Uterus (tissue), 4 donors: Measurements from ENCODE around the gene SHISAL2A. TPM values are rescaled to one million over a fixed set of nuclear protein-coding genes. Genes with fewer than 3 reads are reported as not detected.

ENCODE experiments used
- DNase-seq, 2 donors: peaks; one replicate each; pipeline ENCODE4 v3.0.0-alpha.2; 2019 to 2020
- H3K27ac ChIP-seq, 2 donors: fragments of 200-600 bp; sonication (generic); 1 replicate in 1 of 2; 2 replicates in 1 of 2; pipeline ENCODE4 v1.5.1; 2016 to 2018
- H3K27me3 ChIP-seq, 2 donors: fragments of 200-600 bp; sonication (generic); one replicate each; pipeline ENCODE4 v1.5.1; 2018 to 2019; ENCODE audit warnings: control low read depth in 1 of 2
- H3K36me3 ChIP-seq, 2 donors: fragments of 200-600 bp; sonication (generic); one replicate each; pipeline ENCODE4 v1.5.1; 2019; ENCODE audit warnings: control low read depth in 1 of 2
- H3K4me1 ChIP-seq, 2 donors: fragments of 200-600 bp; sonication (generic); one replicate each; pipeline ENCODE4 v1.5.1; 2018 to 2019; ENCODE audit warnings: control low read depth in 1 of 2
- H3K4me3 ChIP-seq, 2 donors: fragments of 200-600 bp; sonication (generic); 1 replicate in 1 of 2; 2 replicates in 1 of 2; pipeline ENCODE4 v1.5.1; 2018 to 2019; ENCODE audit warnings: mild to moderate bottlenecking in 1 of 2
- H3K9me3 ChIP-seq, 2 donors: fragments of 200-600 bp; sonication (generic); one replicate each; pipeline ENCODE4 v1.5.1; 2019; ENCODE audit warnings: control low read depth in 1 of 2
- POLR2A ChIP-seq, 2 donors: fragments of 450-650 bp; IDR thresholded peaks; one replicate each; pipeline ENCODE4 v1.6.1; 2016; ENCODE audit warnings: antibody characterized with exemption in 2 of 2, mild to moderate bottlenecking in 1 of 2, moderate library complexity in 1 of 2
- intact Hi-C: fragments of 100-400 bp; cut with DNase I; formaldehyde crosslinking; loops from one replicate; pipeline ENCODE4 v1.15.1; 2023; ENCODE audit warnings: low total_unique reads
- total RNA-seq, 4 donors: library from RNA; depleted of rRNA in 3 of 4; stranded (reverse); fragments of >200 nt in 3 of 4; gene quantifications; one replicate each; pipeline versions ENCODE4 v1.1.0 to v1.2.4, GENCODE V29; 2014 to 2023
- TF ChIP-seq, protein P1 (sequence below), 4 experiments: fragments of 200-600 bp in 2 of 4; fragments of 450-650 bp in 2 of 4; sonication (generic) in 2 of 4; IDR thresholded peaks; one replicate each; pipeline ENCODE4 v1.5.1; 2016 to 2019; ENCODE audit warnings: antibody characterized with exemption in 4 of 4, mild to moderate bottlenecking in 2 of 4, moderate library complexity in 1 of 4
- donor health status: DM: yes; HTN: yes; CAD: no.

SHISAL2A gene
- total RNA-seq, 4 donors from 2014 or later, result 0.28 to 0.49 TPM; not detected in 2

- no peaks in the 10 kb centered on the region for H3K9me3 ChIP-seq
- no peaks in the 10 kb centered on the region for H3K27me3 ChIP-seq
- H3K36me3 ChIP-seq, result no peaks in the 10 kb centered on the region
- intact Hi-C loops, result no loop called here
- H3K4me3 ChIP-seq, result no peak overlapping the region
- TF ChIP-seq, protein P1, sequence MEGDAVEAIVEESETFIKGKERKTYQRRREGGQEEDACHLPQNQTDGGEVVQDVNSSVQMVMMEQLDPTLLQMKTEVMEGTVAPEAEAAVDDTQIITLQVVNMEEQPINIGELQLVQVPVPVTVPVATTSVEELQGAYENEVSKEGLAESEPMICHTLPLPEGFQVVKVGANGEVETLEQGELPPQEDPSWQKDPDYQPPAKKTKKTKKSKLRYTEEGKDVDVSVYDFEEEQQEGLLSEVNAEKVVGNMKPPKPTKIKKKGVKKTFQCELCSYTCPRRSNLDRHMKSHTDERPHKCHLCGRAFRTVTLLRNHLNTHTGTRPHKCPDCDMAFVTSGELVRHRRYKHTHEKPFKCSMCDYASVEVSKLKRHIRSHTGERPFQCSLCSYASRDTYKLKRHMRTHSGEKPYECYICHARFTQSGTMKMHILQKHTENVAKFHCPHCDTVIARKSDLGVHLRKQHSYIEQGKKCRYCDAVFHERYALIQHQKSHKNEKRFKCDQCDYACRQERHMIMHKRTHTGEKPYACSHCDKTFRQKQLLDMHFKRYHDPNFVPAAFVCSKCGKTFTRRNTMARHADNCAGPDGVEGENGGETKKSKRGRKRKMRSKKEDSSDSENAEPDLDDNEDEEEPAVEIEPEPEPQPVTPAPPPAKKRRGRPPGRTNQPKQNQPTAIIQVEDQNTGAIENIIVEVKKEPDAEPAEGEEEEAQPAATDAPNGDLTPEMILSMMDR (IDR thresholded peaks at IDR 0.05), result no peak
- no peak for TF ChIP-seq POLR2A (IDR thresholded peaks at IDR 0.05)
- no peak for DNase-seq
- H3K27ac ChIP-seq, result no peak overlapping the region
- no peaks in the 10 kb centered on the region for H3K4me1 ChIP-seq
Observed at GRCh38 chr1:52659851-52660596, 27.1 kb downstream of the SHISAL2A start.

DNA sequence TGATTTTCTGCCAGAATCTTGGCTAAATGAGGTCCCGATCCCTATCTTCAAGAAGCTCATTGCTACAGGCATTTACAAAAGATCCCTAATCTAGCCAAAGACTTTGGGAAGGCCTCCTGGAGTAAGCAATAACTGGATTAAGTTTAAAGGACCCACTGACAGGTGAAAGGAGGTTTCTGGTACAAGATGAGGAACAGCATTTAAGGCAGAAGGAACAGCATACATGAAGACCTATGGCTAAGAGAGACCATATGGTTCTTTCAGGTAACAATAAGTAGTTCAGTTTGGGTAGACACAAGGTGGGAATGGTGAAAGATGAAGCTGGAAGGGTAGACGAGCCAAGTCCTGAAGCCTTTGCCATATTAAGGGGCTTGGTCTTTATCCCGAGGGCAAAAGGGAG is 27.8 kb downstream of the SHISAL2A start:
- H3K36me3 ChIP-seq, result no peaks in the 10 kb centered on the region
- no peak overlapping the region for H3K4me3 ChIP-seq
- H3K9me3 ChIP-seq, result no peaks in the 10 kb centered on the region
- H3K4me1 ChIP-seq, result no peaks in the 10 kb centered on the region
- no peak for TF ChIP-seq POLR2A (IDR thresholded peaks at IDR 0.05)
- TF ChIP-seq, protein P1 (IDR thresholded peaks at IDR 0.05), result no peak
- intact Hi-C loops, result no loop called here
- DNase-seq, result no peak
- no peaks in the 10 kb centered on the region for H3K27me3 ChIP-seq
- H3K27ac ChIP-seq, result no peak overlapping the region

GRCh38 chr1:52662645-52663313 is 29.8 kb downstream of the SHISAL2A start:
- no peak for DNase-seq
- Histone ChIP-seq H3K9me3 (no peaks in the 10 kb centered on the region), H3K27me3 (no peaks in the 10 kb centered on the region), H3K27ac (no peak overlapping the region), H3K36me3 (no peaks in the 10 kb centered on the region), H3K4me1 (no peaks in the 10 kb centered on the region), H3K4me3 (no peak overlapping the region)
- intact Hi-C loops, result no loop called here
- TF ChIP-seq, protein P1 (IDR thresholded peaks at IDR 0.05), result no peak
- TF ChIP-seq POLR2A (IDR thresholded peaks at IDR 0.05), result no peak

DNA sequence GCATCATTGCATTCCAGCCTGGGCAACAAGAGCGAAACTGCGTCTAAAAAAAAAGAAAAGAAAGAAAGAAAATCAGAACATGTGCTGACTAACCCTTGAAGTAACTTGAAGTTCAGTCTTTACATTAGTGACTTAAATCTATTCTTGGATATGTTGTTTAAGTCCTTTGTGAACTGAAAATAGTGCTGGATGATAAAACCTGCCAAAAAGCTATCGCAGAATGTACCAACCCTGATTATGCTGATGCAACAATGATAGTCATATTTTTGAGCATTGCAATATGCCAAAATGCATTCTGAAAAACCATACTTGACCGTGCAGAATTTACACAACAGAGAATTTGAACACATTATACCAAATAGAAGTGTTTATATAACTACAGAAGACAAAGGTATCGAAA is 30.7 kb downstream of the SHISAL2A start:
- TF ChIP-seq, protein P1 (IDR thresholded peaks at IDR 0.05), result no peak
- TF ChIP-seq POLR2A (IDR thresholded peaks at IDR 0.05), result no peak
- no peaks in the 10 kb centered on the region for H3K36me3 ChIP-seq
- H3K27ac ChIP-seq, result no peak overlapping the region
- no peaks in the 10 kb centered on the region for H3K27me3 ChIP-seq
- intact Hi-C loops, result no loop called here
- no peaks in the 10 kb centered on the region for H3K9me3 ChIP-seq
- H3K4me3 ChIP-seq, result no peak overlapping the region
- H3K4me1 ChIP-seq, result no peaks in the 10 kb centered on the region
- no peak for DNase-seq
